Osteocyte (in vitro differentiated cells): ENCODE data around the gene FGF14. TPM values are rescaled to one million over a fixed set of nuclear protein-coding genes. Genes with fewer than 3 reads are reported as not detected.

ENCODE experiments used
- DNase-seq: peaks from one replicate; pipeline ENCODE4 v3.0.0; 2021; ENCODE audit warnings: mixed read lengths; ENCODE audit not compliant: unreplicated experiment; ENCODE audit errors: extremely low spot score
- H3K27ac Mint-ChIP-seq: one replicate; pipeline ENCODE4 v1.8.0; 2021; ENCODE audit warnings: mild to moderate bottlenecking, mixed read lengths; ENCODE audit not compliant: unreplicated experiment
- H3K27me3 Mint-ChIP-seq: one replicate; pipeline ENCODE4 v1.8.0; 2021; ENCODE audit warnings: mixed read lengths; ENCODE audit not compliant: unreplicated experiment
- H3K36me3 Mint-ChIP-seq: one replicate; pipeline ENCODE4 v1.8.0; 2021; ENCODE audit warnings: mixed read lengths; ENCODE audit not compliant: unreplicated experiment
- H3K4me1 Mint-ChIP-seq: one replicate; pipeline ENCODE4 v1.8.0; 2021; ENCODE audit warnings: mixed read lengths; ENCODE audit not compliant: unreplicated experiment
- H3K4me3 Mint-ChIP-seq: one replicate; pipeline ENCODE4 v1.8.0; 2021; ENCODE audit warnings: mild to moderate bottlenecking, moderate library complexity, mixed read lengths; ENCODE audit not compliant: unreplicated experiment
- H3K9me3 Mint-ChIP-seq: one replicate; pipeline ENCODE4 v1.8.0; 2021; ENCODE audit warnings: mixed read lengths; ENCODE audit not compliant: unreplicated experiment
- CTCF ChIP-seq: fragments of 200-600 bp; sonication (generic); IDR thresholded peaks from 2 replicates; pipeline ENCODE4 v1.5.0; 2021; ENCODE audit warnings: antibody characterized with exemption, mild to moderate bottlenecking, moderate library complexity
- total RNA-seq: library from RNA; stranded (reverse); gene quantifications from 2 replicates; pipeline ENCODE4 v1.2.1, GENCODE V29; 2021

Gene FGF14
- total RNA-seq, 1 donor from 2014 or later: 0.24 TPM

DNA sequence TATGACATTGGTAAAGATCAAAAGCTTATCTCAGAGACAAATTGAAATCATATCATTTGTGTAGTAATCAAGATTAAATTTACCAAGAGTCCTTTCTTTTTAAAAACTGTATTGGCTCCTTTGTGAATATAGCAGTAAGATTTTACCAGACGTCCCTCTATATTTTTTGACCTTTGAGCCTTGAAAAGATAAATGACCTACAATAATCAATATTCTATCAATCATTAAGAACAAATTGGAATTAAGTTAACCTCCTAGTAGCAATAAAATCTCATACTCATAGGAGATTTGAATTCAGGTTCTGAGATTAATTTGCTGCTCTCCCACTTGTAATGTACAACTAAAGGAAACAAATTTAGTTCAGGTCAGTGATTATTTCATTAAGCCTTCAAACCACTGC lies 78.3 kb downstream of the FGF14 start:
- Mint-ChIP-seq H3K4me1 (no peaks in the 10 kb centered on the region), H3K36me3 (no peaks in the 10 kb centered on the region), H3K4me3 (no peak overlapping the region), H3K27ac (no peak overlapping the region), H3K9me3 (no peaks in the 10 kb centered on the region), H3K27me3 (no peaks in the 10 kb centered on the region)
- no peak for TF ChIP-seq CTCF
- DNase-seq: no peak

DNA sequence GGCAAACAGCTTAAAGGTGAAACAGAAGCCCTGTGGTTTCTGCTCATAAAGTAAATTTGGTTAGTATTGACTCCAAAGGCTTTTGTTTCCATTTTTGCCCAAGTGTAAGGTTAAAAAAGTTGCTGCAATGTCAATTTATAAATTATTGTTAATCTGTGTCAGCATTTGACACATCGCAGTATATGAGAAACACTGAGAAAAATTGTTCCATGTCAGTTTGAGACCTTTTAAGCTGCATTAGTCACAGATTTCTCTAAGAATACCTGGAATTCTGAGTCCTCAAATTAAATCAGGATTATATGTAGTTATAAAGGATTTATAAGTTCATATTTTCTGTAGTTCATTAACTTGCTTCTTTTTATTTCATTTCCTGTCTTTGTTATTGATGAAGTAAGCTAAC lies 78.8 kb downstream of the FGF14 start:
- H3K27ac Mint-ChIP-seq: no peak overlapping the region
- no peak overlapping the region for H3K4me3 Mint-ChIP-seq
- H3K27me3 Mint-ChIP-seq: no peaks in the 10 kb centered on the region
- no peak for DNase-seq
- no peaks in the 10 kb centered on the region for H3K4me1 Mint-ChIP-seq
- H3K36me3 Mint-ChIP-seq: no peaks in the 10 kb centered on the region
- no peak for TF ChIP-seq CTCF
- no peaks in the 10 kb centered on the region for H3K9me3 Mint-ChIP-seq

DNA sequence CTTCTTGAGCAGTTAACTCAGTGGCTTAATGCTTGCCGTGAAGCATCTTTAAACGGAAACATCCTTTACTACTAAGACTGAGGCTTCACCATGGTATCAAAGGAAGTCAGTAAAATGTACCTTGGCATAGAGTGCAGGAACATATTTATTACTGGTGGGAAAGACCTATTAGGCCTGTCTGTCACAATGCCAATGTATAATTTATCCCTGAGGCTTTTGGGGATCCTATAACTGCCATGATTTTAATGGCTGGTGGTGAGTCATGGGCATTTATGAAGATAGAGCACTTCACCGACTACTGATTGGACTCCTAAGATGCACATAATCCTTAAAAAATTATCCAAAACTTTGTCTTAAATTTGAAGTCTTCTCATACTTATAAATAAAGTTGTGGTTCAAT lies 79.6 kb downstream of the FGF14 start:
- Mint-ChIP-seq H3K4me3 (no peak overlapping the region), H3K27ac (no peak overlapping the region), H3K9me3 (no peaks in the 10 kb centered on the region), H3K4me1 (peaks cover 1% of the 10 kb centered on the region), H3K27me3 (no peaks in the 10 kb centered on the region), H3K36me3 (no peaks in the 10 kb centered on the region)
- DNase-seq: no peak
- no peak for TF ChIP-seq CTCF

DNA sequence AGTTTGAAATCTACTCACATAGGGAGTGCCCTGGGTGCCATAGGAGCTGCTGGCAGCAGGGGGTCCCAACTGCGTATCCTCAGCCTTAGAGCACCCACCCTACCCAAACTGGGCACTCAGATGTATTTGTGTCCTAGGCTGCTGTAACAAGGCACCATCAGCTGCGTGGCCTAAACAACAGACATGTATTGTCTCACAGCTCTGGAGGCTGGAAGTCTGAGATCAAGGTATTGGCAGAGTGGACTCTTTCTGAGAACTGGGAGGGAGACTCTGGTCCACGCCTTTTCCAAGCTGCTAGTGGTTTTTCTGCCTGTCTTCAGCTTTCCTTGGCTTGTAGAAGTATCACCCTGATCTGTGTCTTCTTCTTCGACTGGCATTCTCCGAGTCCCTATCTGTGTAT lies 83.6 kb downstream of the FGF14 start:
- no peak overlapping the region for H3K4me3 Mint-ChIP-seq
- no peak for DNase-seq
- no peaks in the 10 kb centered on the region for H3K9me3 Mint-ChIP-seq
- TF ChIP-seq CTCF: no peak
- no peaks in the 10 kb centered on the region for H3K36me3 Mint-ChIP-seq
- H3K4me1 Mint-ChIP-seq: peaks cover 1% of the 10 kb centered on the region
- no peak overlapping the region for H3K27ac Mint-ChIP-seq
- H3K27me3 Mint-ChIP-seq: peaks cover under 1% of the 10 kb centered on the region

GRCh38 chr13:102317593-102317992 lies 84.3 kb downstream of the FGF14 start:
- no peak for TF ChIP-seq CTCF
- no peak overlapping the region for H3K27ac Mint-ChIP-seq
- no peak for DNase-seq

More at GRCh38 chr13:102317593-102317992, 84.3 kb downstream of the FGF14 start:
- Mint-ChIP-seq H3K4me1 (peaks cover 1% of the 10 kb centered on the region), H3K4me3 (no peak overlapping the region), H3K27me3 (peaks cover 6% of the 10 kb centered on the region), H3K36me3 (no peaks in the 10 kb centered on the region), H3K9me3 (no peaks in the 10 kb centered on the region)
